Activated CD4-positive, alpha-beta T cell treated with anti-CD3 and anti-CD28 coated beads, Interleukin-2, Interleukin-6, amounts not matched to agents 100 ng/mL and 50 ng/mL, durations not matched to agents 16 hours and 8 hours (primary cell): Measurements from ENCODE around the gene USP28.
"Not testable (repeated sequence)": the region's sequence is repeated elsewhere in the genome, so short reads cannot be mapped to it uniquely, and the experiment has no call there.

Experiments used
- DNase-seq: peaks from one replicate; pipeline ENCODE4 v3.0.0-alpha.2; 2020

The USP28 gene

DNA sequence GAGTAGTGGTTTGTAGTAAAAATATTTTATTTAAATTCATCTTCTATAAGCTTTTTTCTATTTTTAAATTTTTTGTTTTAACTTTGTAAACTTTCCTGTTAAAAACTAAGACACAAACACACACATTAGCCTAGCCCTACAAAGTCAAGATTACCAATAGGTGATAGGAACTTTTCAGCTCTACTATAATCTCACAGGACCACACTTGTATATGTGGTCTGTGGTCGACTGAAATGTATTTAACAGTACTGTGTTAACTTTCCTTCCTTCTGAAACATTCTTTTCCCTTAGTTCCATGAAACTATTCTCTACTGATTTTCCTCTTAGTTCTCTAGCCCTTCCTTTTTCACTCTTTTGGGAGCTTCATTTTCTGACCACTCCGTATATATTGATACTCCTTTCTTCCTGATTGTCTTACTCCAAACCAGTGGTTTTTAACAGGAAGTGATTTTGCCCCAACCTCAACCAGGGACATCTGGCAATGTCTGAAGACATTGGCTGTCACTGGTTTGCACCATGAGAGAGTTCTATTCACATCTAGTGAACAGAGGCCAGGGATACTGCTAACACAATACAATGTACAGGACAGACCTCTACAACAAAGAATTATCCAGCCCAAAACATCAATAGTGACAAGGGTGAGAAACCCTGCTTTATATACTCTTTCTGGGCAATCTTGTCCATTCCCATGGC, 110.7 kb downstream of the USP28 start:
- no peak for DNase-seq

DNA sequence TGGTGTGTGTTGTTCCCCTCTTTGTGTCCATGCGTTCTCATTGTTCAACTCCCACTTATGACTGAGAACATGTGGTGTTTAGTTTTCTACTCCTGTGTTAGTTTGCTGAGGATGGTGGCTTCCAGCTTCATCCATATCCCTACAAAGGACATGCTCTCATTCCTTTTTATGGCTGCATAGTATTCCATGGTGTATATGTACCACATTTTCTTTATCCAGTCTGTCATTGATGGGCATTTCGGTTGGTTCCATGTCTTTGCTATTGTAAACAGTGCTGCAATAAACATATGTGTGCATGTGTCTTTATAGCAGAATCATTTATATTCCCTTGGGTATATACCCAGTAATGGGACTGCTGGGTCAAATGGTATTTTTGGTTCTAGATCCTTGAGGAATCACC, 112.3 kb downstream of the USP28 start:
- not testable (repeated sequence) for DNase-seq

DNA sequence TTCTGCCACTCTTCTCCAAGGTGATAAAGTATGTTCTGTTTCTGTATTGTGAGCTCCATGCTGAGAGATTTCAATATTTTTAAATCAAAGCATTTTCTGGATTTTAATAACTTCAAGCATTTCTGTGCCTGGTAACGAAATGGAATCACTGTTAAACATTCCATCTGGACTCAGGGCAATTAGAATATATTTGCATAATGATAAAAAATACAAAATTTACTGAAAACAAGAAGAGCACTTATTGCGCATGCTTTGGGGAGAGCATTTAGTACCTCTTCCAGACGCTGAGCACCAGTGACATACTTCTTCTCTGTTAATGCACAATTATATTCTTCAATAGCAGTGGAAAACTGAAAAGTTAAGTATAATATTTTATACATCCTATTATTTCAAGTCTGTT, 115.1 kb downstream of the USP28 start:
- no peak for DNase-seq

DNA sequence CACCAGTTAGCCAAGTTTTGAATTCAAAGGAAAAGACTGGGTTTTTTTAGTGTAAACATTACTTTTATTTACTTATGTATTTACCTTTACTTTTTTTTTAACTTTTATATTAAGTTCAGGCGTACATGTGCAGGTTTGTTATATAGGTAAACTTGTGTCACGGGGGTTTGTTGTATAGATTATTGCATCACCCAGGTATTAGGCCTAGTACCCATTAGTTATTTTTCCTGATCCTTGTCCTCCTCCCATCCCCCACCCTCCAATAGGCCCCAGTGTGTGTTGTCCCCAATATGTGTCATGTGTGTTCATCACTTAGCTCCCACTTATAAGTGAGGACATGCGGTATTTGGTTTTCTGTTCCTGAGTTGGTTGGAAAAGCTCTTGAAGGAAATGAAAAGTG, 122.4 kb downstream of the USP28 start:
- no peak for DNase-seq
